Measurements from ENCODE around the gene RIN1. TPM values are rescaled to one million over a fixed set of nuclear protein-coding genes. Genes with fewer than 3 reads are reported as not detected.

RIN1 gene
- total RNA-seq, 4 donors from 2014 or later = 3.8 to 9.3 (median 4.7) TPM

DNA sequence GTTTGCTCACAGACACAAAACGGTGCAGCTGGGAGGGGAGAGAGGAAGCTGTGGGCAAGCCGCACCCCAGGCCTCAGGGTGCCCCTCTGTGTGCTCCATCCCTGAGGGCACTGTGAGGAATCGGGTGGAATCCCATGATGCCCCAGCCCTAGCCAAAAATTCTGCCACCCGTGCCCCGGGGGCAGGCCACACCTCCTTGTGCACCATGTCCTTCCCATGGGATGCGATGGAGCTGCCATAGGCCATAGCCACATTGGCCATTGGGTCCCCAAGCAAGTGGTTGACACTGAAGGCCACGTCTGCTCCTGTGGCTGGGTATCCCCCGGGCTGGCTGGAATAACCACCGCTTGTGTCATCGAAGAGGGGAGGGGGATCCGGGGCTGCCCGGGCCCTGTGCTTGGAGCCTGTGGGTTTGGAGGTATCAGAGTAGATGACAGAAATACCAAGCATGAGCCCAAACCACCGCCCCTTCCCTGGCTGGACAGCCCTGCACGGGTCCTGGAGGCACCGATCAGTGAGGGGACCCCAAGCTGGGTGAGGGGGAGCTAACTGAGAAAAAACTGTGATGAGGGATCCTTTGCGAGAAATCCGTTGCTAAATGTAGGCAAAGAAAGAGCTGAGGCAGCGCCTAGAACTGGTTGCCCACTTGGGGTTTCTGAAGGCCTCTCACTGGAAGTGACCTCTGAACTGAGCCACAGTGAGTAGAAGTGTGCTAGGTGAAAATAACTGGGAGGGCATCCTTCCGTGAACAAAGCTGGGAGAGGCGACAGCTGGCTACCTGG is 48.2 kb downstream of the RIN1 start:
- peaks cover 0 to 32% of the 10 kb centered on the region in 2 donors for H3K36me3 ChIP-seq
- no peak for TF ChIP-seq POLR2A (IDR thresholded peaks at IDR 0.05)
- no peak for TF ChIP-seq EP300 (IDR thresholded peaks at IDR 0.05)
- TF ChIP-seq, protein P1, sequence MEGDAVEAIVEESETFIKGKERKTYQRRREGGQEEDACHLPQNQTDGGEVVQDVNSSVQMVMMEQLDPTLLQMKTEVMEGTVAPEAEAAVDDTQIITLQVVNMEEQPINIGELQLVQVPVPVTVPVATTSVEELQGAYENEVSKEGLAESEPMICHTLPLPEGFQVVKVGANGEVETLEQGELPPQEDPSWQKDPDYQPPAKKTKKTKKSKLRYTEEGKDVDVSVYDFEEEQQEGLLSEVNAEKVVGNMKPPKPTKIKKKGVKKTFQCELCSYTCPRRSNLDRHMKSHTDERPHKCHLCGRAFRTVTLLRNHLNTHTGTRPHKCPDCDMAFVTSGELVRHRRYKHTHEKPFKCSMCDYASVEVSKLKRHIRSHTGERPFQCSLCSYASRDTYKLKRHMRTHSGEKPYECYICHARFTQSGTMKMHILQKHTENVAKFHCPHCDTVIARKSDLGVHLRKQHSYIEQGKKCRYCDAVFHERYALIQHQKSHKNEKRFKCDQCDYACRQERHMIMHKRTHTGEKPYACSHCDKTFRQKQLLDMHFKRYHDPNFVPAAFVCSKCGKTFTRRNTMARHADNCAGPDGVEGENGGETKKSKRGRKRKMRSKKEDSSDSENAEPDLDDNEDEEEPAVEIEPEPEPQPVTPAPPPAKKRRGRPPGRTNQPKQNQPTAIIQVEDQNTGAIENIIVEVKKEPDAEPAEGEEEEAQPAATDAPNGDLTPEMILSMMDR (IDR thresholded peaks at IDR 0.05) = no peak
- TF ChIP-seq POLR2AphosphoS5 (IDR thresholded peaks at IDR 0.05) = no peak
- H3K4me3 ChIP-seq = peak overlapping the region; percentile 70 to 96
- H3K27me3 ChIP-seq = peaks cover 21% of the 10 kb centered on the region
- ATAC-seq = no peak
- H3K4me1 ChIP-seq = peaks cover 0 to 67% (median 12%) of the 10 kb centered on the region in 3 donors
- no peaks in the 10 kb centered on the region for H3K9me3 ChIP-seq
- WGBS, 2 donors (ENCODE audit: low coverage in 1 of 2) = 0% methylated on average over 3 to 5 of the region's 20 CpGs
- peak overlapping the region; percentile 90 to 98 (median 96) for H3K27ac ChIP-seq

DNA sequence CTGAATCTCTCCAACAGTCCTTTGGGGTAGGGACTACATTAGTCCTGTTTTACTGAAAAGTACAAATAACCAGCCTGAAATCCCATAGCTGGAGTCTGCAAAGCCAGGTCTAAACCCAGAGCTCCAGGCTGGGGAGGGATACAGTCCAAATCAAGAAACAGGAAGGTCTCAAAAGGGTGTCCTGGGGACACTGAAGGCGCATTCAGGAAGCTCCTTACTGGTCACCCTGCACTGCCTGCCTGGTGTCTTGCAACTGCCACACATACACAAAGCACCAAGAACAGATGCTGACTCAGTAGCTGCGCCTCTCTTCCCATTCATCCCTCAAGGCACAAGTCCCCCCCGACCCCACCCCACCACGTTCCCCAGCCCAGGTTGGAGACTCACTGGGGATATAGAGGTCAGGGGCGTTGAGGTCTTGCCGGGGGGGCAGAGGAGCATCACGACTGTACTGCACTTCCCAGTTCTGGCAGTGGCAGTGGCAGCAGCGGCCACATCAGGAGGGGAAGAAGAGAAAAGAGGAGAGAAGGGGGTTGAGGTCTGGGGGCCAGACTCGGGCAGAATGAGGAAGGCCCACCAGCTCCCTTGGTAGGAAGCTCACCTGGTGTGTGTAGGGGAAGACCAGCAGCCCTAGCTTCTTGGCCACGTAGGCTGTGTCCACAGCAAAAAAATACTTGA is 48.9 kb downstream of the RIN1 start:
- peaks cover 14% of the 10 kb centered on the region for H3K27me3 ChIP-seq
- H3K27ac ChIP-seq = peak overlapping the region in 1 of 4 donors; percentile 96
- no peaks in the 10 kb centered on the region for H3K9me3 ChIP-seq
- WGBS, 2 donors (ENCODE audit: low coverage in 1 of 2) = 70 to 100% methylated on average over 2 of the region's 10 CpGs
- TF ChIP-seq, protein P1 (IDR thresholded peaks at IDR 0.05) = no peak
- TF ChIP-seq POLR2AphosphoS5 (IDR thresholded peaks at IDR 0.05) (no peak), EP300 (IDR thresholded peaks at IDR 0.05) (no peak), POLR2A (IDR thresholded peaks at IDR 0.05) (no peak)
- H3K4me1 ChIP-seq = peaks cover 0 to 72% (median 16%) of the 10 kb centered on the region in 3 donors
- no peak for ATAC-seq
- H3K36me3 ChIP-seq = peaks cover 0 to 32% of the 10 kb centered on the region in 2 donors
- no peak overlapping the region for H3K4me3 ChIP-seq

DNA sequence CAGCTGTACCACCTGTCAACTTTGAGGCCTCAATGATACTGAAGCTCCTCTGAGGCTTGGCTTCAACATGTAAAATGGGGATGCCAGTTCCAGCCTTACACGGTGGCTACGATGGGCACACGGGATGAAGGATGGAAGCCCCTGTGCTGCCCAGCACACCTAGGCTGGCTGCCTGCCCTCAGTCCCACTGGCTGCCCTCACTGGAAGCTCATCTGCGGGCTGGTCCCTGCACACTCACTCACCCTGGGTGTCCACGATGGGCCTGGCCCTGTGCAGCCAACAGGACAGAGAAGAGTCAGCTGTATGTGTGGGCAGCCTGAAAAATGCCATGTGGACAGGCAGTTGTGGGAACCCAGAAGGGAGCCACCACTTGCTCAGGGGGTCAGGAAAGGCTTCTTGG is 49.5 kb downstream of the RIN1 start:
- Histone ChIP-seq H3K4me1 (peaks cover 0 to 72% (median 11%) of the 10 kb centered on the region in 3 donors), H3K27ac (no peak overlapping the region), H3K36me3 (peaks cover 0 to 32% of the 10 kb centered on the region in 2 donors), H3K9me3 (no peaks in the 10 kb centered on the region), H3K4me3 (no peak overlapping the region), H3K27me3 (peaks cover 7% of the 10 kb centered on the region)
- TF ChIP-seq, protein P1 (IDR thresholded peaks at IDR 0.05) = no peak
- no peak for TF ChIP-seq POLR2A (IDR thresholded peaks at IDR 0.05)
- TF ChIP-seq POLR2AphosphoS5 (IDR thresholded peaks at IDR 0.05) = no peak
- no peak for TF ChIP-seq EP300 (IDR thresholded peaks at IDR 0.05)
- ATAC-seq = no peak
- 63% methylated on average over 4 of the region's 5 CpGs; no CpG with 5 or more reads in 1 of the 2 donors for WGBS, 2 donors (ENCODE audit: low coverage in 1 of 2)

DNA sequence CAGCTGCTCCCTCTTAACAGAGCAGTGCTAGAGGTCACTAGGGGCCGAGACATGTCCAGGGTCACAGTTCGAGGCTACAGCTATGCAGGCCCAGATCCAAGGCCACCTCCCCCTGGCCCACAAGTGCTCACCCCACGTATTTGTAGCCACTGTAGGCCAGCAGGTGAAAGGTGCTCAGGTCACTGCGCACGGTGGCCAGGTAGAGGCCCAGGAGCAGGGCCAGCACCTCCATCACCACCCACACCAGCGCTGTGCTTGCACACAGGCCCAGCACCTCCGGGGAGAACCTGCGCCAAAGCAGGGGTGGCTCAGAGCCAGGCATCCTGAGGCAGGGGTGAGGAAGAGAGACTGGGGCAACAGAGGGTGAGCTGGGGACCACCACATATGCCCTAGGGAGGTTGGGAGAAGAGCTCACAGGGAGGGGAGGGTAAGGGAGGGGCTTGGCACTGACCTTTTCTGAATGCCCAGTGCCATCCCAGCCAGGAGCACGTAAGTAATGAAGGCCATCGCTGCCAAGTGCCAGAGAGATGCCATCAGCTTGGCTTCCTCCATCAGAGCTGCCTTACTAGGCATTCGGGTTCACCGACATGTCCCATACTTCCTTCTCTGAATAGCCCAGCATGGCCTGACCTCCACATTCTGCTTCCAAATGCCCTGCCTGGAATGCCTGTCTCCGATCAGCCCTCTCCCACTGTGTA is 50.8 kb downstream of the RIN1 start:
- H3K27ac ChIP-seq = no peak overlapping the region
- WGBS, 2 donors (ENCODE audit: low coverage in 1 of 2) = 63 to 83% methylated on average over 3 of the region's 13 CpGs
- H3K27me3 ChIP-seq = no peaks in the 10 kb centered on the region
- ATAC-seq = no peak
- H3K36me3 ChIP-seq = peaks cover 0 to 32% of the 10 kb centered on the region in 2 donors
- TF ChIP-seq, protein P1 (IDR thresholded peaks at IDR 0.05) = no peak
- TF ChIP-seq POLR2AphosphoS5 (IDR thresholded peaks at IDR 0.05) = no peak
- TF ChIP-seq POLR2A (IDR thresholded peaks at IDR 0.05) = no peak
- no peak for TF ChIP-seq EP300 (IDR thresholded peaks at IDR 0.05)
- H3K4me3 ChIP-seq = no peak overlapping the region
- H3K4me1 ChIP-seq = peaks cover 0 to 66% (median 11%) of the 10 kb centered on the region in 3 donors
- H3K9me3 ChIP-seq = no peaks in the 10 kb centered on the region
